Keratinocyte (primary cell): ENCODE data around the gene LMOD1. TPM values are rescaled to one million over a fixed set of nuclear protein-coding genes. Genes with fewer than 3 reads are reported as not detected.

Source experiments
- DNase-seq: peaks from one replicate; pipeline ENCODE4 v3.0.0-alpha.2; 2011; ENCODE audit warnings: low read depth, missing footprints, low spot score
- FAIRE-seq: peaks from 2 replicates; lab custom pipeline; 2011; peaks lifted over from hg19 to GRCh38; lab: Jason Lieb, UNC
- H2AFZ ChIP-seq: 2 replicates; pipeline ENCODE4 v1.6.0; 2012; ENCODE audit warnings: low read length, control low read depth, inconsistent platforms; ENCODE audit not compliant: control insufficient read depth
- H3K27ac ChIP-seq: 2 replicates; pipeline ENCODE4 v1.5.1; 2011; ENCODE audit warnings: low read length; ENCODE audit not compliant: control insufficient read depth, insufficient read depth
- H3K27me3 ChIP-seq: 3 replicates; pipeline ENCODE4 v1.6.0; 2011; ENCODE audit warnings: low read length; ENCODE audit not compliant: control insufficient read depth, insufficient read depth; ENCODE audit errors: extremely low read depth
- H3K36me3 ChIP-seq, 2 experiments: 2 replicates in 1 of 2; 3 replicates in 1 of 2; pipeline ENCODE4 v1.5.1; 2011; ENCODE audit warnings: low read length in 2 of 2, mild to moderate bottlenecking in 1 of 2; ENCODE audit not compliant: control insufficient read depth in 2 of 2, insufficient read depth in 2 of 2; ENCODE audit errors: extremely low read depth in 1 of 2
- H3K4me1 ChIP-seq: 3 replicates; pipeline ENCODE4 v1.5.1; 2011; ENCODE audit warnings: low read length; ENCODE audit not compliant: control insufficient read depth, insufficient read depth; ENCODE audit errors: extremely low read depth
- H3K4me2 ChIP-seq: 3 replicates; pipeline ENCODE4 v1.6.0; 2011; ENCODE audit warnings: low read depth, low read length; ENCODE audit not compliant: control insufficient read depth, insufficient read depth; ENCODE audit errors: extremely low read depth
- H3K4me3 ChIP-seq, 3 experiments: fragments of 200-600 bp in 1 of 3; sonication (generic) in 1 of 3; 2 replicates in 2 of 3; 3 replicates in 1 of 3; pipeline ENCODE4 v1.5.1; 2011 to 2016; ENCODE audit warnings: low read length in 3 of 3, mild to moderate bottlenecking in 3 of 3, control low read depth in 2 of 3, inconsistent platforms in 1 of 3, low read depth in 1 of 3, mixed read lengths in 1 of 3, mixed run types in 1 of 3, moderate library complexity in 1 of 3; ENCODE audit not compliant: control insufficient read depth in 2 of 3, insufficient read depth in 2 of 3; ENCODE audit errors: extremely low read depth in 1 of 3
- H3K79me2 ChIP-seq: 2 replicates; pipeline ENCODE4 v1.6.0; 2012; ENCODE audit warnings: low read length; ENCODE audit not compliant: control insufficient read depth, insufficient read depth
- H3K9ac ChIP-seq: 3 replicates; pipeline ENCODE4 v1.6.0; 2011; ENCODE audit warnings: low read length; ENCODE audit not compliant: control insufficient read depth, insufficient read depth; ENCODE audit errors: extremely low read depth
- H3K9me1 ChIP-seq: 3 replicates; pipeline ENCODE4 v1.6.0; 2011; ENCODE audit warnings: low read length; ENCODE audit not compliant: control insufficient read depth, insufficient read depth; ENCODE audit errors: extremely low read depth
- H3K9me3 ChIP-seq: 2 replicates; pipeline ENCODE4 v1.5.1; 2012; ENCODE audit warnings: low read depth, low read length; ENCODE audit not compliant: control insufficient read depth
- H4K20me1 ChIP-seq: 3 replicates; pipeline ENCODE4 v1.6.0; 2011; ENCODE audit warnings: low read length; ENCODE audit not compliant: control insufficient read depth, insufficient read depth; ENCODE audit errors: extremely low read depth
- CTCF ChIP-seq, 3 experiments: IDR thresholded peaks in 1 of 3; conservative IDR thresholded peaks in 1 of 3; optimal IDR thresholded peaks in 1 of 3; 2 replicates in 2 of 3; 3 replicates in 1 of 3; pipeline versions ENCODE3 to v1.5.1; 2011; ENCODE audit warnings: low read length in 3 of 3, mild to moderate bottlenecking in 3 of 3, moderate library complexity in 2 of 3, control low read depth in 1 of 3, inconsistent platforms in 1 of 3; ENCODE audit not compliant: insufficient read depth in 2 of 3; ENCODE audit errors: extremely low read depth in 1 of 3
- EZH2 ChIP-seq: IDR thresholded peaks from one replicate; pipeline ENCODE4 v1.6.1; 2012; ENCODE audit warnings: inconsistent platforms, mild to moderate bottlenecking, low read length, moderate library complexity
- dilution Hi-C: fragments of 300-500 bp; cut with MboI; formaldehyde crosslinking; loops from one replicate; pipeline ENCODE4 v1.7.0; 2020; ENCODE audit warnings: low sequenced_read_pairs; ENCODE audit not compliant: extremely low pct_ligation_motif_present
- polyA plus RNA-seq, 5 experiments: library from polyadenylated mRNA; depleted of rRNA in 3 of 5; stranded (reverse) in 3 of 5; stranded (forward) in 1 of 5; unstranded in 1 of 5; fragments of >200 nt; gene quantifications; 1 replicate in 1 of 5; 2 replicates in 3 of 5; 3 replicates in 1 of 5; pipeline versions ENCODE4 v1.2.1 to v1.2.3, GENCODE V29; 2011 to 2012; ENCODE audit warnings: missing spikeins in 2 of 5, low read depth in 1 of 5, low replicate concordance in 1 of 5

The LMOD1 gene
- polyA plus RNA-seq, 1 donor (not counting 4 experiments of a cell fraction or from before 2014, with no cell fraction given), result not detected

GRCh38 chr1:201886103-201886885 lies 60.1 kb downstream of the LMOD1 start:
- FAIRE-seq, result no peak
- Histone ChIP-seq H3K4me3 (no peak overlapping the region), H4K20me1 (no peaks in the 10 kb centered on the region), H3K27me3 (peaks cover 18% of the 10 kb centered on the region), H3K9ac (no peak overlapping the region), H2AFZ (no peak overlapping the region), H3K79me2 (no peaks in the 10 kb centered on the region), H3K4me1 (peaks cover 38% of the 10 kb centered on the region), H3K36me3 (no peaks in the 10 kb centered on the region), H3K9me3 (no peaks in the 10 kb centered on the region), H3K9me1 (peaks cover 5% of the 10 kb centered on the region), H3K4me2 (no peak overlapping the region), H3K27ac (no peak overlapping the region)
- TF ChIP-seq CTCF (optimal IDR thresholded peaks at IDR 0.05 in 1 of 3, IDR thresholded peaks at IDR 0.05 in 1 of 3, conservative IDR thresholded peaks at IDR 0.05 in 1 of 3; ENCODE audit: extremely low read depth in 1 of 3, insufficient read depth in 2 of 3, low read length in 3 of 3) (no peak), EZH2 (no peak)
- dilution Hi-C loops, result no loop called here
- no peak for DNase-seq

- Histone ChIP-seq H3K4me2 (peak overlapping the region; percentile 34), H4K20me1 (no peaks in the 10 kb centered on the region), H3K79me2 (no peaks in the 10 kb centered on the region), H3K27me3 (peaks cover 18% of the 10 kb centered on the region), H3K4me1 (peaks cover 38% of the 10 kb centered on the region), H2AFZ (no peak overlapping the region), H3K9ac (no peak overlapping the region), H3K36me3 (no peaks in the 10 kb centered on the region), H3K4me3 (no peak overlapping the region), H3K27ac (no peak overlapping the region), H3K9me3 (no peaks in the 10 kb centered on the region), H3K9me1 (peaks cover 5% of the 10 kb centered on the region)
- DNase-seq, result no peak
- FAIRE-seq, result peak; percentile 76
- TF ChIP-seq EZH2, result no peak
- no peak for TF ChIP-seq CTCF (optimal IDR thresholded peaks at IDR 0.05 in 1 of 3, IDR thresholded peaks at IDR 0.05 in 1 of 3, conservative IDR thresholded peaks at IDR 0.05 in 1 of 3; ENCODE audit: extremely low read depth in 1 of 3, insufficient read depth in 2 of 3, low read length in 3 of 3)
- dilution Hi-C loops, result no loop called here
Measured at GRCh38 chr1:201885531-201886075, 60.7 kb downstream of the LMOD1 start.
